Progenitor cell of endocrine pancreas (in vitro differentiated cells): Measurements from ENCODE around the gene FHL1. TPM values are rescaled to one million over a fixed set of nuclear protein-coding genes. Genes with fewer than 3 reads are reported as not detected.

Experiments
- DNase-seq: peaks from one replicate; pipeline ENCODE4 v3.0.0; 2021; ENCODE audit warnings: low spot score; ENCODE audit not compliant: unreplicated experiment
- H3K27ac Mint-ChIP-seq: 2 replicates; pipeline ENCODE4 v1.8.0; 2021; ENCODE audit warnings: mild to moderate bottlenecking, moderate library complexity, mixed read lengths
- H3K27me3 Mint-ChIP-seq: 2 replicates; pipeline ENCODE4 v1.8.0; 2021; ENCODE audit warnings: mixed read lengths
- H3K36me3 Mint-ChIP-seq: 2 replicates; pipeline ENCODE4 v1.8.0; 2022; ENCODE audit warnings: mixed read lengths; ENCODE audit not compliant: insufficient read depth
- H3K4me1 Mint-ChIP-seq: 2 replicates; pipeline ENCODE4 v1.8.0; 2021; ENCODE audit warnings: low read depth, mixed read lengths
- H3K4me3 Mint-ChIP-seq: 2 replicates; pipeline ENCODE4 v1.8.0; 2021; ENCODE audit warnings: low read depth, mild to moderate bottlenecking, moderate library complexity, mixed read lengths
- H3K9me3 Mint-ChIP-seq: 2 replicates; pipeline ENCODE4 v1.8.0; 2021; ENCODE audit warnings: low read depth, mixed read lengths
- total RNA-seq: library from RNA; stranded (reverse); gene quantifications from 2 replicates; pipeline ENCODE4 v1.2.1, GENCODE V29; 2021
- TF ChIP-seq, protein P1 (sequence below): fragments of 200-600 bp; sonication (generic); IDR thresholded peaks from one replicate; pipeline ENCODE4 v1.5.0; 2021; ENCODE audit warnings: antibody characterized with exemption, mild to moderate bottlenecking; ENCODE audit not compliant: unreplicated experiment

The FHL1 gene
- total RNA-seq, 1 donor from 2014 or later: 3.0 TPM

DNA sequence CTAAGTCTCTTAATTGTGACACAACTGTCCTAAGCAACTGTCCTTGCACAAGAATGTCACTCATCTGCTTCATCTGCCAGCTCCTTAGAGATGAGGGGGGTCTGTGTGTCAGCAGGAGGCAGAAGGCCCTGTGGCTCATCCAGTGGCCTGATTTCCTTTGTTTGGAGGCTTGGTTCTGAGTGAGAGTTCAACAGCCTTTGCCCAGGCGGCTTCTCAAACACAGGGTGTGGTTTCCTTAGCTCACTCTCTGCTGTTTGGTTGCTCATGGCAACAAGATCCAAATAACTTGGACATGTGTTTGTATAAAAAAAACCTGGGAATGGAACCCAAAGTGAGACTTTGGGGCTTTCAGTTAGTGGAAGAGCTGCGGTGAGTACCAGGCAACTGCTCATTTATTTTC is 57.2 kb downstream of the FHL1 start:
- H3K4me3 Mint-ChIP-seq: no peak overlapping the region
- H3K9me3 Mint-ChIP-seq: peaks cover 11% of the 10 kb centered on the region
- H3K4me1 Mint-ChIP-seq: peaks cover 6% of the 10 kb centered on the region
- no peak for DNase-seq
- TF ChIP-seq, protein P1, sequence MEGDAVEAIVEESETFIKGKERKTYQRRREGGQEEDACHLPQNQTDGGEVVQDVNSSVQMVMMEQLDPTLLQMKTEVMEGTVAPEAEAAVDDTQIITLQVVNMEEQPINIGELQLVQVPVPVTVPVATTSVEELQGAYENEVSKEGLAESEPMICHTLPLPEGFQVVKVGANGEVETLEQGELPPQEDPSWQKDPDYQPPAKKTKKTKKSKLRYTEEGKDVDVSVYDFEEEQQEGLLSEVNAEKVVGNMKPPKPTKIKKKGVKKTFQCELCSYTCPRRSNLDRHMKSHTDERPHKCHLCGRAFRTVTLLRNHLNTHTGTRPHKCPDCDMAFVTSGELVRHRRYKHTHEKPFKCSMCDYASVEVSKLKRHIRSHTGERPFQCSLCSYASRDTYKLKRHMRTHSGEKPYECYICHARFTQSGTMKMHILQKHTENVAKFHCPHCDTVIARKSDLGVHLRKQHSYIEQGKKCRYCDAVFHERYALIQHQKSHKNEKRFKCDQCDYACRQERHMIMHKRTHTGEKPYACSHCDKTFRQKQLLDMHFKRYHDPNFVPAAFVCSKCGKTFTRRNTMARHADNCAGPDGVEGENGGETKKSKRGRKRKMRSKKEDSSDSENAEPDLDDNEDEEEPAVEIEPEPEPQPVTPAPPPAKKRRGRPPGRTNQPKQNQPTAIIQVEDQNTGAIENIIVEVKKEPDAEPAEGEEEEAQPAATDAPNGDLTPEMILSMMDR: no peak
- peaks cover 2% of the 10 kb centered on the region for H3K36me3 Mint-ChIP-seq
- no peaks in the 10 kb centered on the region for H3K27me3 Mint-ChIP-seq
- no peak overlapping the region for H3K27ac Mint-ChIP-seq

DNA sequence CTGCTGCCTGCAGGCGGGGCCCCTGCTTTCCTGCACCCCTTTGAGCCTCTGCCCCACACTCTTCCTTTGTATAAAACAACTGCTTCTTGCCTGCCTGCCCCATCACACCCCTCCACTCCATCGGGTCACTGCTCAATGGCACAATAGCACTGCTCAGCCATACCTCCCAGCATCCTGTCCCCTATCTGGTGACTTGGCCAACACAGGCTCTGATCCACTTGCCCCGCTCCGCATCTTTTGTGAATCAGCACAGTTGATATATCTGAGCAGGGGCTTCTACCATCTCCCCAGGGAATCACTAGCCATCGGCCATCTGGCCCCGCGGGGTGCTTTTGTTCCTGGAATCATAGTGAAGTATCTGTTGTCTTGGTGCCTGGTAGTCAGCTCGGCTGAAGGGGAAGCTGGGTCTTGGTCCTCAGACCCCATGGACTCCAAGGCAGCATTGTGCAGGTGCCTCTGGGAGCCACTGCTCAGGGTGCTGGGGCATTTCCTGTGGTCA is 58.6 kb downstream of the FHL1 start:
- TF ChIP-seq, protein P1: no peak
- DNase-seq: no peak
- H3K4me1 Mint-ChIP-seq: peaks cover 6% of the 10 kb centered on the region
- H3K27me3 Mint-ChIP-seq: no peaks in the 10 kb centered on the region
- H3K9me3 Mint-ChIP-seq: peaks cover 11% of the 10 kb centered on the region
- H3K27ac Mint-ChIP-seq: no peak overlapping the region
- peaks cover 2% of the 10 kb centered on the region for H3K36me3 Mint-ChIP-seq
- H3K4me3 Mint-ChIP-seq: no peak overlapping the region

DNA sequence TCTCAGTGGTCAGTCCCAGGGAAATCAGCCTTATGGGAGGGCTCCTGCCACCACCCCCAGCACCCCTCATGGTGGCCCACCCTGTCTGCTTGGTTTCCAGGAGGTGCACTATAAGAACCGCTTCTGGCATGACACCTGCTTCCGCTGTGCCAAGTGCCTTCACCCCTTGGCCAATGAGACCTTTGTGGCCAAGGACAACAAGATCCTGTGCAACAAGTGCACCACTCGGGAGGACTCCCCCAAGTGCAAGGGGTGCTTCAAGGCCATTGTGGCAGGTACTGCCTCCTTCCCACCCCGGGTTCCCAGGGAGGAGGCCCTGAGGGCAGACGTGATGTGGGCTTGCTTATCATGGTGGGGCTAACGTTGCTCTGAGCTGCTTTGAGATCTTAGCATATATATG is 59.6 kb downstream of the FHL1 start:
- TF ChIP-seq, protein P1: no peak
- peaks cover 4% of the 10 kb centered on the region for H3K9me3 Mint-ChIP-seq
- H3K36me3 Mint-ChIP-seq: no peaks in the 10 kb centered on the region
- no peak overlapping the region for H3K4me3 Mint-ChIP-seq
- no peak for DNase-seq
- H3K27ac Mint-ChIP-seq: no peak overlapping the region
- no peaks in the 10 kb centered on the region for H3K27me3 Mint-ChIP-seq
- H3K4me1 Mint-ChIP-seq: peaks cover 6% of the 10 kb centered on the region

DNA sequence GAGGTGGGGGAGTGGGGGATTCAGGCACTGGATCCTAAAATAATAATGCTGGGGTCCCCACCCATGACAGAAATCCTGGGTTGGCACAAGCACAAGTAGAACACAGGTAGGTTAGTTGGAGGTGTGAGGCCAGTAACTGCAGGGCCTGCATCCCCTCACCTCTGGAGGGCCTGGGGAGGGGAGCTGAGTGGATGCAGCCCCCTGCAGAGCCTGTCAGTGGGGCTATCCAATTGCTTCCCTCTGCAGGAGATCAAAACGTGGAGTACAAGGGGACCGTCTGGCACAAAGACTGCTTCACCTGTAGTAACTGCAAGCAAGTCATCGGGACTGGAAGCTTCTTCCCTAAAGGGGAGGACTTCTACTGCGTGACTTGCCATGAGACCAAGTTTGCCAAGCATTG is 60.2 kb downstream of the FHL1 start:
- Mint-ChIP-seq H3K27ac (no peak overlapping the region), H3K9me3 (peaks cover 4% of the 10 kb centered on the region), H3K4me1 (peaks cover 6% of the 10 kb centered on the region), H3K4me3 (no peak overlapping the region), H3K27me3 (no peaks in the 10 kb centered on the region), H3K36me3 (no peaks in the 10 kb centered on the region)
- TF ChIP-seq, protein P1: no peak
- no peak for DNase-seq

DNA sequence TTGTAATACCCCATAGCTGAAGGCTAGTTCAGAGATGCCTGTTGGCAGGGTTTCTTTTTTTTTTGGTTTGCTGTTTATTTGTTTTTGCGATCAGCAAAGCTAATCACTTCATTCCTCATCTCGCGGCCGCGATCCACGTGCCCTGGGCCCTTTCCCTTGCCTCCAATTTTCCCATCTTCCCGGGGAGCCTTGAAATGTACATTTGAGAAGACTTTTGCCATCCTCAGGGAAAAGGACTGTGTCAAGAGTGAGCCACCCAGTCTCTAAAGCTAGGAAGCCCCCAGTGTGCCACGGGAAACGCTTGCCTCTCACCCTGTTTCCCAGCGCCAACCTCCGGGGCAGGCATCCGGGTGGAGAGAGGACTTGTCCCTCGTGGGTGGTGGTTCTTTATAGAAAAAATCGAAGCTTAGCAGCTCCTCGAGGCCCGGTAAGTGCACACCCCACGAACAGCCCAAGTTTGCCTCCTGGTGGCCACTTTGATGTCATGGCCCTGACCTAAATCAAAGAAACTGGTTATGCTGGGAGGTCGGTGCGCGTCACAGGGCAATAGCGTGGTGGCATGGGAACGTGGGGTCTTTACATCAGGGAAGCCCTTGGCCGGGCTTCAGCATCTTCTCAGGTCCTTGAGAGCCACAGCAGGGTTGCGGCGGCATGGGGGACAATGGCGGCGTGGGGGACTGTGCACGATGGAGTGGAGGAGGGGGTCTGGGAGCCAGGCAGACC is 61.8 kb downstream of the FHL1 start:
- no peak overlapping the region for H3K4me3 Mint-ChIP-seq
- H3K27me3 Mint-ChIP-seq: no peaks in the 10 kb centered on the region
- DNase-seq: no peak
- peaks cover 4% of the 10 kb centered on the region for H3K9me3 Mint-ChIP-seq
- no peaks in the 10 kb centered on the region for H3K36me3 Mint-ChIP-seq
- TF ChIP-seq, protein P1: peak; percentile 52
- H3K4me1 Mint-ChIP-seq: peaks cover 1% of the 10 kb centered on the region
- H3K27ac Mint-ChIP-seq: no peak overlapping the region
